HCT116 (cell line): Measurements from ENCODE around the gene MAP7.

ENCODE experiments used
- CTCF ChIP-seq, 3 experiments: fragments of 200-600 bp in 1 of 3; sonication (generic) in 1 of 3; IDR thresholded peaks in 2 of 3; conservative IDR thresholded peaks in 1 of 3; 2 replicates each; pipeline ENCODE4 v1.5.1; 2012 to 2017; ENCODE audit warnings: low read depth in 2 of 3, low read length in 2 of 3, antibody characterized with exemption in 1 of 3, borderline replicate concordance in 1 of 3, control low read depth in 1 of 3, mild to moderate bottlenecking in 1 of 3, mixed read lengths in 1 of 3, mixed run types in 1 of 3, moderate library complexity in 1 of 3; ENCODE audit not compliant: insufficient read depth in 1 of 3
- ELF1 ChIP-seq: IDR thresholded peaks from 2 replicates; pipeline ENCODE4 v1.6.1; 2012; ENCODE audit warnings: low read depth, borderline replicate concordance
- FOSL1 ChIP-seq: IDR thresholded peaks from 2 replicates; pipeline ENCODE4 v1.6.1; 2012; ENCODE audit warnings: low read depth
- JUND ChIP-seq: IDR thresholded peaks from 2 replicates; pipeline ENCODE4 v1.6.1; 2012
- POLR2A ChIP-seq: IDR thresholded peaks from 2 replicates; pipeline ENCODE4 v1.7.0; 2011; ENCODE audit warnings: borderline replicate concordance; ENCODE audit not compliant: insufficient read depth, insufficient read length; ENCODE audit errors: extremely low read depth
- ZBTB33 ChIP-seq: IDR thresholded peaks from 2 replicates; pipeline ENCODE4 v1.6.1; 2011; ENCODE audit warnings: mild to moderate bottlenecking, low read length, moderate library complexity; ENCODE audit not compliant: insufficient replicate concordance; ENCODE audit errors: extremely low read depth
- ZNF274 ChIP-seq: fragments of 200-500 bp; sonication (Bioruptor generic); IDR thresholded peaks from 2 replicates; pipeline ENCODE4 v1.6.1; 2014; ENCODE audit warnings: mild to moderate bottlenecking, low read depth, low read length, inconsistent platforms

- TF ChIP-seq CTCF (IDR thresholded peaks at IDR 0.05 in 2 of 3, conservative IDR thresholded peaks at IDR 0.05 in 1 of 3; ENCODE audit: borderline replicate concordance in 1 of 3, insufficient read depth in 1 of 3, low read depth in 2 of 3, low read length in 2 of 3), result no peak
- TF ChIP-seq ZNF274, result no peak
- no peak for TF ChIP-seq FOSL1
- no peak for TF ChIP-seq JUND
- no peak for TF ChIP-seq ZBTB33
- TF ChIP-seq ELF1, result no peak
- no peak for TF ChIP-seq POLR2A
Observed at GRCh38 chr6:136323431-136324112, 226.7 kb downstream of the MAP7 start.
